OCI-M2 (cell line): ENCODE measurements around the gene PTAR1.
"Not testable (repeated sequence)": the region's sequence is repeated elsewhere in the genome, so short reads cannot be mapped to it uniquely, and the experiment has no call there.

Experiments used
- DNase-seq: peaks from one replicate; lab custom pipeline; 2025; ENCODE audit not compliant: unreplicated experiment; lab: John Stamatoyannopoulos, UW

PTAR1 gene

GRCh38 chr9:69759421-69760277 lies at the start of gene PTAR1:
TSS of gene PTAR1 (minus strand) at chr9:69760011. CDS start at chr9:69759938, 73 bp downstream.
- DNase-seq, result peak; percentile 50

- DNase-seq, result no peak
Observed at GRCh38 chr9:69809304-69809863, 49.6 kb upstream of the PTAR1 start.

- DNase-seq, result peak; percentile 39
Observed at GRCh38 chr9:69806627-69807026, 46.8 kb upstream of the PTAR1 start.

GRCh38 chr9:69805962-69806515 lies 46.2 kb upstream of the PTAR1 start:
- no peak for DNase-seq

GRCh38 chr9:69801989-69802388 lies 42.2 kb upstream of the PTAR1 start:
- DNase-seq, result no peak

- DNase-seq, result not testable (repeated sequence)
Observed at GRCh38 chr9:69800027-69800426, 40.2 kb upstream of the PTAR1 start.

GRCh38 chr9:69799521-69799920 lies 39.7 kb upstream of the PTAR1 start:
- not testable (repeated sequence) for DNase-seq

GRCh38 chr9:69798744-69799143 lies 38.9 kb upstream of the PTAR1 start:
- no peak for DNase-seq

- DNase-seq, result no peak
Observed at GRCh38 chr9:69797675-69798074, 37.9 kb upstream of the PTAR1 start.

GRCh38 chr9:69794356-69794755 lies 34.5 kb upstream of the PTAR1 start:
- no peak for DNase-seq

GRCh38 chr9:69785757-69786156 lies 25.9 kb upstream of the PTAR1 start:
- DNase-seq, result no peak

- DNase-seq, result no peak
Observed at GRCh38 chr9:69773258-69773657, 13.4 kb upstream of the PTAR1 start.

GRCh38 chr9:69771775-69772418 lies 12.1 kb upstream of the PTAR1 start:
- no peak for DNase-seq

- DNase-seq, result no peak
Observed at GRCh38 chr9:69768716-69769115, 8.9 kb upstream of the PTAR1 start.

GRCh38 chr9:69768101-69768500 lies 8.3 kb upstream of the PTAR1 start:
- DNase-seq, result no peak

GRCh38 chr9:69763862-69764261 lies 4.1 kb upstream of the PTAR1 start:
- not testable (repeated sequence) for DNase-seq

GRCh38 chr9:69762527-69762926 lies 2.7 kb upstream of the PTAR1 start:
- no peak for DNase-seq

GRCh38 chr9:69760278-69760610 lies 433 bp upstream of the PTAR1 start:
- DNase-seq, result no peak

- DNase-seq, result no peak
Observed at GRCh38 chr9:69759021-69759420, 790 bp downstream of the PTAR1 start.

GRCh38 chr9:69757996-69758675 lies 1.7 kb downstream of the PTAR1 start:
- no peak for DNase-seq

GRCh38 chr9:69755205-69755604 lies 4.6 kb downstream of the PTAR1 start:
- no peak for DNase-seq
